Upper lobe of left lung (tissue), 6 donors: ENCODE results near the gene KIAA1549. TPM values are rescaled to one million over a fixed set of nuclear protein-coding genes. Genes with fewer than 3 reads are reported as not detected.

Experiments
- ATAC-seq, 2 donors: fragments of 200-7000 bp; cut with Tn5 transposase; one replicate each; pipeline ENCODE4 v1.9.1; 2022; ENCODE audit warnings: mild to moderate bottlenecking in 2 of 2, moderate library complexity in 2 of 2; ENCODE audit not compliant: low FRiP score in 2 of 2
- DNase-seq, 2 donors: peaks; one replicate each; pipeline ENCODE4 v3.0.0-alpha.2; 2019 to 2020
- H3K27ac ChIP-seq, 4 donors: fragments of 200-600 bp; sonication (generic); one replicate each; pipeline ENCODE4 v1.5.1; 2016 to 2019
- H3K27me3 ChIP-seq, 4 donors: fragments of 200-600 bp; sonication (generic); one replicate each; pipeline ENCODE4 v1.5.1; 2017 to 2019
- H3K36me3 ChIP-seq, 4 donors: fragments of 200-600 bp; sonication (generic); one replicate each; pipeline ENCODE4 v1.5.1; 2016 to 2019
- H3K4me1 ChIP-seq, 4 donors: fragments of 200-600 bp; sonication (generic); one replicate each; pipeline ENCODE4 v1.5.1; 2018 to 2019
- H3K4me3 ChIP-seq, 4 donors: fragments of 200-600 bp; sonication (generic); one replicate each; pipeline ENCODE4 v1.5.1; 2017 to 2019; ENCODE audit warnings: mild to moderate bottlenecking in 2 of 4, moderate library complexity in 1 of 4
- H3K9me3 ChIP-seq, 4 donors: fragments of 200-600 bp; sonication (generic); one replicate each; pipeline ENCODE4 v1.5.1; 2018 to 2019
- EP300 ChIP-seq, 4 donors: sonication (generic); formaldehyde crosslinking; IDR thresholded peaks; one replicate each; pipeline ENCODE4 v1.5.1; 2017; ENCODE audit warnings: antibody characterized with exemption in 4 of 4, control low read depth in 2 of 4
- POLR2A ChIP-seq, 4 donors: fragments of 450-650 bp; IDR thresholded peaks; one replicate each; pipeline ENCODE4 v1.5.1; 2016 to 2017; ENCODE audit warnings: antibody characterized with exemption in 4 of 4, mild to moderate bottlenecking in 2 of 4
- POLR2AphosphoS5 ChIP-seq, 2 donors: sonication (generic); formaldehyde crosslinking; IDR thresholded peaks; one replicate each; pipeline ENCODE4 v1.5.1; 2017; ENCODE audit warnings: antibody characterized with exemption in 2 of 2
- WGBS, 2 donors: methylation state at CpG; one replicate each; pipeline ENCODE4 v1.1.5; 2017 to 2018; 5-methylcytosine and 5-hydroxymethylcytosine counted together
- total RNA-seq, 6 donors: library from RNA; depleted of rRNA in 4 of 6; stranded (reverse); fragments of >200 nt in 4 of 6; gene quantifications; one replicate each; pipeline versions ENCODE4 v1.1.0 to v1.2.1, GENCODE V29; 2016 to 2021
- TF ChIP-seq, protein P1 (sequence below), 6 experiments: fragments of 450-650 bp in 4 of 6; fragments of 200-600 bp in 2 of 6; sonication (generic) in 2 of 6; IDR thresholded peaks; one replicate each; pipeline ENCODE4 v1.5.1; 2016 to 2019; ENCODE audit warnings: antibody characterized with exemption in 6 of 6
- donor health status: DM: no; HTN: no; CAD: no; lungs with moderate emphysema.
- donor health status: DM: no; HTN: yes; CAD: no; lungs with severe emphysema.

Gene KIAA1549
- total RNA-seq, 6 donors from 2014 or later = 4.1 to 10.2 (median 5.3) TPM

DNA sequence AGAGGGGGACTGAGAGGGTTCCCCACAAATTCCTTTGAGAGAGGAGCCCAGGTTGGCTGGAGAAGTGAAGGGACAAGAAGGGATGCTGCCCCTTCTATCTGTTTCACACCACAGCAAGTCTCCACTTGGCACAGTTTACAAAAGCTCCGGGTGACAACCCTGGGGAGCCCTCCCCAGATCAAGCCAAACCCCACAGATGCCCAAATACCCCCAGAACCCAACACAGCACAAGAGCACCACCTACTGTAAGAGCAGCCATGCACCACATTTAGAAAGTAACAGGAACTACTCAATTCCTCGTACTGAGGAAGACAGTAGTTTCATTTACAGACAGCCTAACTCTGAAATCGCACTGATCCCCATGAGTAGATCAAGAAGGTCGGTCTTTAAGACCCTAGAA is 115.3 kb downstream of the KIAA1549 start:
- no peak for ATAC-seq
- TF ChIP-seq POLR2AphosphoS5 (IDR thresholded peaks at IDR 0.05) (no peak), EP300 (IDR thresholded peaks at IDR 0.05) (no peak)
- TF ChIP-seq, protein P1, sequence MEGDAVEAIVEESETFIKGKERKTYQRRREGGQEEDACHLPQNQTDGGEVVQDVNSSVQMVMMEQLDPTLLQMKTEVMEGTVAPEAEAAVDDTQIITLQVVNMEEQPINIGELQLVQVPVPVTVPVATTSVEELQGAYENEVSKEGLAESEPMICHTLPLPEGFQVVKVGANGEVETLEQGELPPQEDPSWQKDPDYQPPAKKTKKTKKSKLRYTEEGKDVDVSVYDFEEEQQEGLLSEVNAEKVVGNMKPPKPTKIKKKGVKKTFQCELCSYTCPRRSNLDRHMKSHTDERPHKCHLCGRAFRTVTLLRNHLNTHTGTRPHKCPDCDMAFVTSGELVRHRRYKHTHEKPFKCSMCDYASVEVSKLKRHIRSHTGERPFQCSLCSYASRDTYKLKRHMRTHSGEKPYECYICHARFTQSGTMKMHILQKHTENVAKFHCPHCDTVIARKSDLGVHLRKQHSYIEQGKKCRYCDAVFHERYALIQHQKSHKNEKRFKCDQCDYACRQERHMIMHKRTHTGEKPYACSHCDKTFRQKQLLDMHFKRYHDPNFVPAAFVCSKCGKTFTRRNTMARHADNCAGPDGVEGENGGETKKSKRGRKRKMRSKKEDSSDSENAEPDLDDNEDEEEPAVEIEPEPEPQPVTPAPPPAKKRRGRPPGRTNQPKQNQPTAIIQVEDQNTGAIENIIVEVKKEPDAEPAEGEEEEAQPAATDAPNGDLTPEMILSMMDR (IDR thresholded peaks at IDR 0.05) = no peak
- Histone ChIP-seq H3K9me3 (no peaks in the 10 kb centered on the region), H3K27ac (no peak overlapping the region), H3K27me3 (no peaks in the 10 kb centered on the region), H3K4me3 (no peak overlapping the region), H3K36me3 (peaks cover 0 to 31% (median 13%) of the 10 kb centered on the region in 4 donors), H3K4me1 (no peaks in the 10 kb centered on the region)
- WGBS, 2 donors = 56 to 66% methylated on average over 4 of the region's 4 CpGs
- no peak for DNase-seq

DNA sequence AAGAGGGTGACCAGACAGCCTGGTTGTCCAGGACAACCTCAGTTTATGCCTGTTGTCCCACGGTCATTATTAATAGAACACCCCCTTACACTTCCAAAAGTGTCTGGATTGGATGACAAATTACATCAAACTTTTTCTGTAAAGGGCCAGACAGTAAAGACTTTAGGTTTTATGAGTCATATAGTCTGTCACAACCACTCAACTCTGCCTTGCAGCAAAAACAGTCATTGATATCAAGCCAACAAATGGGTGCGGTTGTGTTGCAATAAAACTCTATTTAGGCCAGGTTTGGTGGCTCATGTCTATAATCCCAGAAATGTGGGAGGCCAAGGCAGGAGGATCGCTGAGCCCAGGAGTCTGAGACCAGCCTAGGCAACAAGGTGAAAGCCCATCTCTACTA is 116.5 kb downstream of the KIAA1549 start:
- Histone ChIP-seq H3K27ac (no peak overlapping the region), H3K4me3 (no peak overlapping the region), H3K36me3 (peaks cover 0 to 31% (median 9%) of the 10 kb centered on the region in 4 donors), H3K9me3 (no peaks in the 10 kb centered on the region), H3K27me3 (no peaks in the 10 kb centered on the region), H3K4me1 (no peaks in the 10 kb centered on the region)
- TF ChIP-seq POLR2AphosphoS5 (IDR thresholded peaks at IDR 0.05) (no peak), EP300 (IDR thresholded peaks at IDR 0.05) (no peak), POLR2A (IDR thresholded peaks at IDR 0.05) (no peak)
- TF ChIP-seq, protein P1 (IDR thresholded peaks at IDR 0.05) = no peak
- DNase-seq (no peak), ATAC-seq (no peak)
- WGBS, 2 donors = 79 to 88% methylated on average over 3 of the region's 3 CpGs

DNA sequence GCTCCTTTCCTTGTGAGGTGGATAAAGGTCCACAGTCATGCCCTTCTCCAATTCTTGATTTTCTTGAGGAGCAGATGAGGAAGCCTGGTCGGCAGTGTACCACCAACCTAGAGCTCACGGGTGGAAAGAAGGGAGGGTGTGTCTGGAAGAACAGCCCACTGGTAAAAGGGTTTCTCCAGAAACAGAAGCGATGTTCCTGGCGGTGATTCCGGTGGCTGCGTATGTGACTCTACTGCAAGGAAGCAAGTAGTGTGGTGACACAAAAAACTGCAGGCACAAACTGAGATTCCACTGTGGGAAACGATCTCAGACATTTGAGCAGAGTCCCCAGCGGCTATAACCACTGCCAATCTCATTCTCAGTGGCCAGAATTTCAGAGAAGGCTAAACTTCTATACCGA is 117.3 kb downstream of the KIAA1549 start:
- Histone ChIP-seq H3K4me3 (no peak overlapping the region), H3K36me3 (peaks cover 0 to 31% (median 7%) of the 10 kb centered on the region in 4 donors), H3K27me3 (no peaks in the 10 kb centered on the region), H3K27ac (no peak overlapping the region), H3K4me1 (no peaks in the 10 kb centered on the region), H3K9me3 (no peaks in the 10 kb centered on the region)
- TF ChIP-seq POLR2A (IDR thresholded peaks at IDR 0.05) (no peak), EP300 (IDR thresholded peaks at IDR 0.05) (no peak), POLR2AphosphoS5 (IDR thresholded peaks at IDR 0.05) (no peak)
- TF ChIP-seq, protein P1 (IDR thresholded peaks at IDR 0.05) = no peak
- no peak for DNase-seq
- WGBS, 2 donors = 93% methylated on average over 9 of the region's 9 CpGs
- no peak for ATAC-seq

DNA sequence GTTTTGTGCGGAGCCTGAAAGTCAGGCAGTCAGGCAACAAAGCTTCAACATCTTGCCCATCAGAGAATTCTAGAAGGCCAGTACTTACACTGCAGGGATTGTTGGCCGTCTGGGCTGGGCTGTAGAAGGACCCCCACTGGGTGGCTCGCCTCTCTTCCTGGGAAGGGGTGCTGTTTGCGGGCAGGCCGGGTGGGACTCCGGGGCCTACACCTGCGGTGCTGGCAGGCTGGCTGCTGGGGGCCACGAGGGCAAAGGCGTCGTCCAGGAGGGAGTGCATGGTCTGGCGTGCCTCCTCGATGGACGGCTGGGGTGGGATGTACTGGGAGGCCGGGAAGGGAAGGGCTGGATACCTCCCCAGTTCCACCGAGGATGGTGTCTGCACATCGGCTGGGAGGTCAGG is 120.1 kb downstream of the KIAA1549 start:
- 95 to 99% methylated on average over 16 of the region's 16 CpGs for WGBS, 2 donors
- H3K9me3 ChIP-seq = peaks cover 0 to 3% (median 0%) of the 10 kb centered on the region in 4 donors
- H3K27ac ChIP-seq = no peak overlapping the region
- no peaks in the 10 kb centered on the region for H3K4me1 ChIP-seq
- H3K36me3 ChIP-seq = peaks cover 0 to 9% (median 3%) of the 10 kb centered on the region in 4 donors
- no peaks in the 10 kb centered on the region for H3K27me3 ChIP-seq
- DNase-seq (peak in 1 of 2 donors; percentile 70), ATAC-seq (no peak)
- TF ChIP-seq POLR2AphosphoS5 (IDR thresholded peaks at IDR 0.05) (no peak), EP300 (IDR thresholded peaks at IDR 0.05) (no peak), POLR2A (IDR thresholded peaks at IDR 0.05) (no peak)
- TF ChIP-seq, protein P1 (IDR thresholded peaks at IDR 0.05) = no peak
- H3K4me3 ChIP-seq = no peak overlapping the region

DNA sequence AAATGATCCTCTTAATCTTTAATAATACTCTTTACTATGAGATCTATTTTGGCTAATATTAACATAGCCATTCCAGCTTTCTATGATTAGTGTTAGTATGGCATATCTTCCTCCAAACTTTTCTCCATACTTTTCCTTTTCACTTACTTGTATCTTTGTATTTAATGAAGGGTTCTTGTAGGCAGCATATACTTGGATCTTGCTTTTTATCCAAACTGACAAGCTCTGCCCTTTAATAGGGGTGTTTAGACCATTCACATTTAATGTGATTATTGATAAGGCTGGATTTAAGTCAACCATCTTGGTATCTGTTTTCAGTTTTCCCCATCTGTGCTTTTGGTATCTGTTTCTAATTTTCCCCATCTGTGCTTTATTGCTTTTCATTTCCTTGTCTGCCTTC is 123.5 kb downstream of the KIAA1549 start:
- Histone ChIP-seq H3K4me1 (no peaks in the 10 kb centered on the region), H3K36me3 (peaks cover 0 to 5% (median 2%) of the 10 kb centered on the region in 4 donors), H3K4me3 (no peak overlapping the region), H3K9me3 (peaks cover 0 to 3% (median 0%) of the 10 kb centered on the region in 4 donors), H3K27me3 (no peaks in the 10 kb centered on the region), H3K27ac (no peak overlapping the region)
- no peak for TF ChIP-seq POLR2A (IDR thresholded peaks at IDR 0.05)
- TF ChIP-seq, protein P1 (IDR thresholded peaks at IDR 0.05) = no peak
- TF ChIP-seq EP300 (IDR thresholded peaks at IDR 0.05) = no peak
- TF ChIP-seq POLR2AphosphoS5 (IDR thresholded peaks at IDR 0.05) = no peak
- DNase-seq (no peak), ATAC-seq (no peak)
